ENCODE measurements around the gene CCDC116. TPM values are rescaled to one million over a fixed set of nuclear protein-coding genes. Genes with fewer than 3 reads are reported as not detected.

Gene CCDC116
- total RNA-seq: under 1 TPM; 0.33 to 0.34 TPM

DNA sequence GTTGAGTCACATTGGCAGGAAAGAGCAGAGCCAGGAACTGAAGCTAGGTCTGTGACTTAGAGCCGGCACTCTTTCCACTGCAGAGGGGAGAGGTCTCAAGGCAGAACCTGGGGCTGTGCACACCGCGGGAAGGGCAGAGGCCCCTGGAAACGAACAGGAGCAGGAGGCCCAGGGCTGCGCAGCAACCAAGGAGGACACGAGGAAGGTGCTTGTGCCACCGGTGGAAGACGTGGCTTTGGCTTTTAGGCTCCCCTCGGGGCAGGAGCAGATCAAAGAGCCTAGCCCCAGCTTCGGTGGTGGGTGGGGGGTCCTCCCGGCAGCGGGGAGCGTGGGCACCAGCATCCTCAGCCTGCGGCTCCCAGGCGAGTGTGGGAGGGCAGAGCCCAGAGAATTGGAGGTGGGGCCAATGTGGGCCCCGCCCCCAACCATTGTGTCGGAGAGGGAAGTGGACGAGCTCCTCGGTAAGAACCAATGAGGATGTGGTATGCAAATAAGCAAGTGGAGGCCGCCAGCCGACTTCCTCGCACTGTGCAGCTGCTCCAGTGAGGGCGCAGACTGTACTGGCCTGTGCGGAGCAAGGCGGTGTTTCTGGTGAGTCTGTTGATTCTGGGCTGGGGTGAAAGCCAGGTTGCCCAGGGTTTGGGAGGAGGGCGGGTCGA, at the start of gene CCDC116:
Gene CCDC116, plus strand, starts transcription at position 524 of the 659 bp plus-strand sequence. CDS start 422 bp downstream, outside the sequence.

GRCh38 chr22:21629255-21630149, 3.1 kb upstream of the CCDC116 start, which contains the start of gene YDJC:
Gene YDJC, minus strand, starts transcription at chr22:21630022. Its CDS starts 8 bp downstream, at chr22:21630014.

GRCh38 chr22:21641789-21642583, 9.4 kb downstream of the CCDC116 start, which contains the start of gene SDF2L1:
Gene SDF2L1, plus strand, starts transcription at chr22:21642302. Its CDS starts 35 bp downstream, at chr22:21642337.

Small RNAs within 50 kb of the gene (small RNA-seq; reads per million reads assigned to genes)
- 29.2 to 46.0 reads per million in 2 donors for gene MIR301B

Other genes with a start within 250 kb of the CCDC116 start
- gene RIMBP3B, start 249.0 kb upstream of the CCDC116 start, total RNA-seq: under 1 TPM in 1 of 2 donors, not detected in 1; under 0.01 TPM
- gene HIC2, start 215.4 kb upstream of the CCDC116 start, total RNA-seq: 1 to 10 TPM; 2.1 to 3.3 TPM
- 1 to 10 TPM in 1 of 2 donors, under 1 TPM in 1; 1.00 to 1.0 TPM for gene TMEM191C, start 165.4 kb upstream of the CCDC116 start, total RNA-seq
- gene RIMBP3C, start 81.3 kb upstream of the CCDC116 start, total RNA-seq: under 1 TPM; 0.33 to 0.34 TPM
- 10 to 100 TPM; 49.2 to 69.6 TPM for gene UBE2L3, start 65.0 kb upstream of the CCDC116 start, total RNA-seq
- 10 to 100 TPM; 13.4 to 21.6 TPM for gene YDJC, start 2.7 kb upstream of the CCDC116 start, total RNA-seq
- 10 to 100 TPM; 24.1 to 58.6 TPM for gene SDF2L1, start 9.5 kb downstream of the CCDC116 start, total RNA-seq
- 10 to 100 TPM; 23.0 to 25.8 TPM for gene PPIL2, start 33.3 kb downstream of the CCDC116 start, total RNA-seq
- gene YPEL1, start 103.0 kb downstream of the CCDC116 start, total RNA-seq: under 1 TPM; under 0.01 to 0.34 TPM
- gene MAPK1, start 234.9 kb downstream of the CCDC116 start, total RNA-seq: 10 to 100 TPM; 41.0 to 58.3 TPM

Measured in melanocyte of skin (primary cell).